ENCODE measurements around the gene NTPCR.
"Not testable (repeated sequence)": the region's sequence is repeated elsewhere in the genome, so short reads cannot be mapped to it uniquely, and the experiment has no call there.

NTPCR gene, protein sequence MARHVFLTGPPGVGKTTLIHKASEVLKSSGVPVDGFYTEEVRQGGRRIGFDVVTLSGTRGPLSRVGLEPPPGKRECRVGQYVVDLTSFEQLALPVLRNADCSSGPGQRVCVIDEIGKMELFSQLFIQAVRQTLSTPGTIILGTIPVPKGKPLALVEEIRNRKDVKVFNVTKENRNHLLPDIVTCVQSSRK

DNA sequence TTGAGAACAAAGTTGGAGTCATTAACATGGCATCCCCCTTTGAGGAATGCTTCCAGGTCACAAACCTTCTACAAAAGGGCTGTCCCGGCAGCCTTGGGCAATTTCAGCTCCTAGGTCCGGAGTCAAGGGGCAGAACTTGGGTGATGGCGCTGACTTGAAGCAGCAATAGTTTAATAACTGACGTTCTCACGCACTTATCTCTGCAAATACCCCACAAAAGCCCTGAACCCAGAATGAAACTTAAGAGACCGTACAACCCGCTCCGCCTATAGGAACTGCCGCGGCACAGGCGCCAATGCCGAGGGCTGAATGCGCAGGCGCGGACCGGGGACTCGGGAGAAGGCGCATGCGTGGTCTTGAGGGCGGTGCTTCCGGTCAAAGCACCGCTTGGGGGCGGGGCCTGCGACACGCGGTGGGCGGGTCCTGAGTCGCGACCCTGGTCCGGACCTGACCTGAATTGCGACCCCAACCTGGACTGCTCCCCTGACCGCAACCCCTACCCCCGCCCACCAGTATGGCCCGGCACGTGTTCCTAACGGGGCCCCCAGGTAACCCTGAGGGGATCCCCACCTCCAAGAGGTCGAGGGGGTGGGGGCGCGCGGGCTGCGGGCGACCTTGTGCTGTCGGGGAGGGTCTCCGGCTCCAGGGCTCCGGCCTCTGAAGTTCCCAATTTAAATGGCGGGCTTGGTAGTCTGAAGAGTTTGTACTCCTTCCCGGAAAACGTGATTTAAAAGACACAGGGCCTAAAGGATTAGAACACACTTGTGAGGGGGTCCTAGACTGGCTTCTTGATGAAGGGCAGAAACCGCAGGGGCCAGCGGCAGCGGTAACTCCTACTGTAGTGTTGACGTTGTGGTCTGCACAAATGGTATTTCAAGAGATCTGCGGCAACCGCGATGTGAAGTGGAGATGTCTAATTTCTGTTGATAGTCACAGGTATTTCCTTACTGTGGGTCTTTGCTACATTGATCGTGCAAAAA is at the start of gene NTPCR:
Gene NTPCR, plus strand, starts transcription at position 415 of the 980 bp plus-strand sequence. Its CDS starts 100 bp downstream, at position 515.
- DNase-seq, result peak; percentile 17 to 95 (median 86)

DNA sequence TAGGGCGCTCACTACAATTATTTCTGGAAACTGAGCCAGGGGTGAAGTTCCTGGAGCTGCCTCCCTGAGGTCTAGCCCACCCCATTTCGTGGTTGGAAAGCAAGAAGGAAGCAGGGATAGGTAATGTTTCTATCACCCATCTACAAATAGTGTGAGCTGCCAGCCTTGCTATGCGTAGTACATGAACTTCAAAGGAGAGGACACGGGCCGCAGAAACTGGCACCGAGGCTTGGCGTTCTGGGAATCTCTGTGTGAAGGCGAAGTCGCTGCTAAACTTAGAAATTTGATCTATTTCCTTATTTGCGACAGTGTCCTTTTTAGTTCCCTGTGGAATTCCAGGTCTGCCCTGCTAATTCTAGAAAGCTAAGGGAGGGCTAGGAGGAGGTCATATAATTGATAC is 49.6 kb upstream of the NTPCR start:
- no peak for DNase-seq

DNA sequence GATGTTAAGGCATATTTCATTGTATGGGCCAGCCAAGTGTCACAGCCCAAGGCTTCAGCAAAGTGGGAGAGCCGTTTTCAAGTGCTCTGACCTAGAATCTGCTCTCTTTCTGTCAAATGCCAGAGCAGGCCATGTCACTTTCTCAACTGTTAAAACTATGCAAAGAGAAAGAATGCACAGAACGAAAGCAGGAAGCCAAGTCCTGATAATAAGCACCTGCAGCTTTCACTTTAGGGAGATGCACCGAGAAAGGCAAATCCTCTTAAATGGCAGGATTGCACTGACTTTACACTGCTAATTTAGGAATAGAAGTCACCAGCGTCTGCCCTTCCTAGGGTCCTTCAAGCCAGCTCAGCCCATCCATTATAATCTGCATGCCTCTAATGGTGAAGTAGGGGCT is 49.2 kb upstream of the NTPCR start:
- DNase-seq, result no peak

DNA sequence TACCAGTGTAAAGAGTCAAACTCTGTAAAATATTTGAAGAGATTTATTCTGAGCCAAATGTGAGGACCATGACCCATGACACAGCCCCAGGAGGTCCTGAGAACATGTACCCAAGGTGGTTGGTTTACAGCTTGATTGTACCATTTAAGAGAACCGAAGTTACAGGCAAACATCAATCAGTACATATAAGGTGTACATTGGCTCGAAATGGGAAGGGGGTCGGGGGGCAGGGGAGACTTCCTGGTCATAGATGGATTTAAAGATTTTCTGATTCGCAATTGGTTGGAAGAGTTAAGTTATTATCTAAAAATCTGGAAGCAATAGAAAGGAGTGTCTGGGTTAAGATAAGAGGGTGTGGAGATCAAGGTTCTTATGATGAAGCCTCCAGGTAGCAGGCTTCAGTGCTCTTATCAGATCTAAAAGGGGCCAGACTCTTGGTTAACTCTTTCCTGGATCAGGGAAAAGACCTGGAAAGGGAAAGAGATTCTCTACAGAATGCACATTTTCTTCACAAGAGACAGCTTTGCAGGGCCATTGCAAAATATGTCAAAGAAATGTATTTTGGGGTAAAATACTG is 47.5 kb upstream of the NTPCR start:
- no peak for DNase-seq

DNA sequence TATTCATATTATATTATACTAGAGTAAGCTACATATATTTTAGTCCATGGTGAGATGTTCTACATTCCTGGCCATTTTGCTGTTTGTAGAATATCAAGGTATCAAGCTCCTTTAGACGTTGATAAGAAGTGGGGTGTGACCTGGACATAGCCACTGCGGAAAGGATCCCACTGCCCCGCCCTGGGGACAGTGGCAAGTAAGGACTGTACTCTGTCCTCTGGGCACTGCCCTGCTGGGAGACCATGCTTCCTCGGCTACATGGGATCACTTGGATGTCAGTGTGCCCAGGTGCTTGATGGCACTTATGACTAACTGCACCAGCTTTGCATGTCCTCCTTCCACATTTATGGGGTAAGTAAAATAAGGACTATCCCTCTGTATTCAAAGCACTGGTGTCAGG is 46.3 kb upstream of the NTPCR start:
- no peak for DNase-seq

DNA sequence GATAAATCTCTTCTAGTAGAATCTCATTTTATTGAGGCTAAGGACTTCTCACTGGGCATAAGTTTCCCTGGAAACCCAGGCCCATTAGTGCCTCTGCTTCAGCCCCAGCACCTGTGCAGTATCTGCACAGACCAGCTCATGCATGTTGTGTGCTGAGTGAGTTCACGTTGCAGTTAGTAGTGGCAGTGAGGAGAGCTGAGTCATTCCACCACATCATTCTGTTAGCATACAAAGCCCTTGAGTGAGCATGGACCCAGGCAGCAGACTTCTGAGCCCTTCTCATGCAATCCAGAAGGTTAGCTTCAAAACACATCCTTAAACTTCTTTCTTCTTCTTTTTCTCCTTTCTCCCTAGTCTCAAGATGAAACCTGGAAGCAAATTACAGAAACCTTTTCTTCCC is 45.8 kb upstream of the NTPCR start:
- DNase-seq, result no peak

DNA sequence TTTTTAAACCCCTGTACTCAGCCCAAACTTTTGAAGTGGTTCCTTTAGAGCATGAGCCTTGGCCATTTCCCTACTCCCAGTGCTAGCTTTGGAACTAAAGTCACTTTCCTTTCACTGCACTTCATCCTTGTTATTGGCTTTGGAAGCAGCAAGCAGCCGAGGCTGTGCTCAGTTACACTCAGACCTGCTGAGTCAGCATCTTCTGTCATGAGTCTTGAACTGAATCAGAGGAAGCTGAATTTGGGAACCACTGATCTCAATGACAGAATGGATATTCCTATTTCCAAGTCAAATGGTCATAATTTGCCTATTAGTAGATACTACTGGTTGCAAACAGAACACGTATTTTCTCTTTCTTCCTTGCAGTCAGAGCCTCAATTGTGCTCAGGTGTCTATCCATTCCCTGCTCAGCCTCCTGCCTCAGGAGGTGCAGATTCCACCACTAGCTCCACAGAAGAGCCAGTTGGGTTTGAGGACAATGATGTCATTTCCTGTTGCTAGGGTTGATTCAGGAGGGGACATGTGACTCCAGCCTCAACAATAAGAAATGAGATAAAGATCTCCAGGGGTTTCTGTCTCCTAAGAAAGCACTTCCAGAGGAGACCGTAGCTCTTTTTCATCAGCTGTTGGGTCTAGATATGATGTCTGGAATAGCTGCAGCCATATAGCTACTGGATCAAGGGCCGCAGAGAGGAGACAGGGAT is 44.9 kb upstream of the NTPCR start:
- no peak for DNase-seq

DNA sequence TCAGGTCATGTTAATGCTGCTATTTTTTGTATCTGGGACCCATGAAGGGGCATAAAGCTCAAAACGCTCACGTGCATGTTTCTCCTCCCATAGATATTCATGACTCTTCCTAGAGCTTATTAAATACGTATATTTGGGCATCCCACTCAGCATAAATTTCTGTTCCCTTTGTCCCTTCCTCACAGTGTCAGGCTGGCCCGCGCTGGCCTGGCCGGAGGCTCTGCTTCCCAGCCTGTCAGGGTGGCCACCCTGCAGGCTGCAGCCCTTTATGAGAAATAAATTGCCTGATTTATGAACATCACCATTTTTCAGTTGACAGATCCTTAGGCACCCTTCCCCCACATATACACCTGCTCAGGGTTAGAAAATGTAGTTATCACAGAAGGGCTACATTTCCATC is 44.0 kb upstream of the NTPCR start:
- DNase-seq, result no peak

DNA sequence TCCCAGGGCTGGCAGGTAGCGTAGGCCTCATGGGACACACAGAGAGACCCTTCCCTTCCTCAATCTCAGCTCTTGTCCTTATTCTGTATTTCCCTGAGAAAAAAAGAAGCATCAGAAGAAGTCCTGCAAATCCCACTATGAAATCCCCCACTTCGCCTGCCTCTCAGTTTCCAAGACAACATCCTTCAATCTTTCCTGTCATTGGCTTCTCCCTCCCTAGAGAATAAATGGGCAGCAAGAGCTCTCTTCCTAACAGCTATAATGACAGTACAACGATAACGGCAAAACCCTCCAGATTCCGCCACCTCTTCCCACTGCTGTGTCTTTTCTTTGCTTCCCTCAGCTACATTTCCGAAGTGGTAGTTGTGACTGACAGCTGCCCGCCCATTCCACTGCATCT is 41.6 kb upstream of the NTPCR start:
- no peak for DNase-seq

DNA sequence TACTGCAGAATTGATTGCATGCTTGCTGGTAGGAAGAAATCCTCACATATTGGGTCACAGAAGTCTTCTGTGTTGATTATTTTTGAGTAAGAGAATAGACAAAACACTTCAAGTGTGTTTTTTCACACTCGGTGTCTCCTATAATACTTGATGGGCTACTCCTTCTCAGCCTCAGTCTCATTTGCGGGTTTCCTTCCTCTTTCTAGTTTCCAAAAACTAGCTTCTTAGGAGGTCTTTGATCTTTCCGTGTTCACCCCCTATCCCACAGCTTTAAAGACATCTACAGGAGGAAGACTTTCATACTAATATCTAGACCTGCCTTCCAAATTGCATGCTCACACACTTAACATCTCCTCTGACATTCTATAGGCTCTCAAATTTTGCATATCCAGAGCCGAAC is 40.7 kb upstream of the NTPCR start:
- no peak for DNase-seq

DNA sequence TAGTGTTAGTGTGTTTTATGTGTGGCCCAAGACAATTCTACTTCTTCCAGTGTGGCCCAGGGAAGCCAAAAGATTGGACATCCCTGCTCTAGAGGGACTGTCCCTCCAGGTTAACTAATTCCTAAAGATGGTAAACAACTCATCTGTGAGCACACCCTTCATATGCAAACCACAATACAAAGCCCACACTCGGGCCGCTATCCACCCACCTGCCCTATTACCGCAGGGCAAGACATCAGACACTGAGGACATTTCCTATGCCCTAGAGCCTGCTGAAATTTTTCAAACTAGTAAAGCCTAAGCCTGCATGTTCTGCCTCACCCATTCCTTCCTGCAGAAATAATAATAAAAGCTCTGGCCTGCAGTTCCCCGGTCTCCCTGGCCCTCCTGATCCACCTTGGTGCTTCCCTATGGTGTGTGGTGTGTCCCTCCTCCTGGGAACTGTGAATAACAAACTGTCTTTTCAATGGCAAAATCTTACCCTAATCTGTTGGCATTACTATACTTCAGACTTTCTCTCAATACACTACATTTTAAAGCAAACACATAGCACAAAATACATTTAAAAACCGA is 39.3 kb upstream of the NTPCR start:
- DNase-seq, result no peak

DNA sequence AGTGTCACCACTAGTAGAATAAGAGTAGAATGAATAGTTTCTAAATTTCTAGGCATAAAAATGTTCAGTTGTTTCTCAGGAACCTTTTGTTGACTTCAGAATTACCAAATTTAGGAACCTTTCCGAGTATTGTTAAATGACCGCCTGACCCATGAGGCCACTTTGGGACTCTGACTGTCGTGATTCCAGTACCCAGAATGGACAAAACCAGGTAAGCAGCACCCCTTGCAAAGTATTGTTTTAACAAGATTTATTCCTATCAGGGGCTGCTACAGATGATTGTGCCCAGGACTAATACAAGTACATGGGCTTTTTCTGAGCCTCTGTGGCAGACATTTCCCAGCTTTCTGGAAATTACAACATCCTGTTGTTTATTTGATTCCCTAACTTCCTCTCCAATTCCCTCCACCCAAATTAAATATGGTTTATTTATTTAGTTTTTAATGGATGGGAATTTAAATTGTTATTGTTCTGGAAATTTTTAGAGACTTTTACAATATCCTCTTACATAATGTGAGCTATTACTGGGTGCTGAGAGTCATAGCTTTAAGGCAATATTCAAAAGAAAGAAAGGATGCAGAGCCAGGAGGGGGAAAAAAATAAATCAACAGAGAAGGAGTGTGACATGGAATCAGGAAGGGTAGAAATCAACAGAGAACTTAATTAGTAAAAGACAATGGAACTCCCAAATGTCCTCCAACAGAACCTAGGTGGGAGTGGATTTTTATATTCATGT is 37.4 kb upstream of the NTPCR start:
- no peak for DNase-seq

DNA sequence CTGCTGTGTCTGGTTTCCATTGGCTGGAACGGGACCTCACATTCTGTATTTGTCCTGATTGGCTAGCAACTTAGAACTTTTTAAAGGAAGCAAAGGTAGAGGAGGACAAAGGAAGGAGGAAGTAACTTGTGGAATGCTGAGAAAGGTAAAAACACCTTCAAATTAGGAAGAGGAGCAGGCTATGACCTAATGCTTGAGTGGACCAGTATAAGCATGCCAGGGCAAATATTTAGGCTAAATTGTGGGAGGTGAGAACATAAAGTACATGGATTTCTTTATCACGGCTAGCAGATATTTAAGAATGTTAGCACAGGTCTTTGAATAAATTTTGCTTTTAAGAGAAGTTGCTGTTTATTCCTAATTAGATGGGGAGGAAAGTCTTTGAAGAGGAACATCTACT is 36.1 kb upstream of the NTPCR start:
- not testable (repeated sequence) for DNase-seq

DNA sequence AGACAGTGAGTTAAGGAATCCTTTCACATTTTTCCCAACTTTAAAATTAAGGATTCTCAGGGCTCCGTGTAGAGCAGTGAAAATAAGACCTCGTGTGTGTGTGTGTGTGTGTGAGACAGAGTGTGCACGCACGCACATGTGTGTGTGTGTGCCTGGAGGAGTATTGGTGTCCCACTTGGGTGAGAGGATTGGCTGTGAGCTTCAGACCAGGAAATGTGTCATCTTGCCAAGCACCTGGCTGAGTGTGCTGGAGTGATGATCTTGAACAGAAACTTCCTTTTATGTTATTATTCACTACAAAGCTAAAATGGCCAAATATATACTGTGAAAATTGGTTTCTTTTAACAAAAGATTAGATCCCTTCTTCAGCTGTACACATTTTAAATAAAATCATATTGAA is 35.2 kb upstream of the NTPCR start:
- DNase-seq, result no peak

DNA sequence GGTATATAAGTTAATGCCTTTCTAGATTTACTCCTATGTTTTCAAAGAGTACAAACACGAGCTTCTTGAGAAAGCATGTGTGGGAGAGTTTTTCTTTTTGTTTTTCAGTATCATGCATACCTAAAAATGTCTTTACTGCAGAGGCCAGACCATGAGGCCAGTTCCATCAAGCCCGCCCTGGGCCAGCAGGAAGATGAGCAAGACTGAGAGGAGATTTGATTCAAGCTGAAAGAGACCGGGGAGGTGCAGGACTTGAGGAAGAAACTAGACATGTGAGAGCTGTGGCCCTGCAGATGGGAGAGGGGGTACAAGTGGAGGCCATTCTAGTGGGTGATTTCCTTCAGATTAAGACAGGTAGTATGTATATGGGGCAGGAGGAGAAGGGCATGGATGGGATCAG is 33.4 kb upstream of the NTPCR start:
- no peak for DNase-seq

DNA sequence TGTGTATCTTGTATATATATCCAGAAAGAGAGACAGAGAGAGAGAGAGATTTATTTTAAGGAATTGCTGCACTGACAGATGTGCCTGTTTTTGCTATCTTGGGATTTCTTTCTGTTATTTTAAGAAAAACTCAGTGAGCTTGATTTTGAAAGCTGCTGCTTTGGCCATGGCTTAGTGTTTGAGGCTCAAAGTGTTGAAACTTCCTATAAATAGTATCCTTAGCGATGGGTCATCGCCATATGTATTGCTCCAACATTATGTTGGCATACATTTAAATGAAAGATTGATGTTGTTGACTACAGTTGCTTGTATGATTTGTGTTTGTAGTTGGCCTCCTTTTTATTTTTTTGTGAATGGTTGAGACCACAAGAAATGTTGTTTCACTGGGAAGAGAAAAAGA is 29.0 kb upstream of the NTPCR start:
- DNase-seq, result no peak

DNA sequence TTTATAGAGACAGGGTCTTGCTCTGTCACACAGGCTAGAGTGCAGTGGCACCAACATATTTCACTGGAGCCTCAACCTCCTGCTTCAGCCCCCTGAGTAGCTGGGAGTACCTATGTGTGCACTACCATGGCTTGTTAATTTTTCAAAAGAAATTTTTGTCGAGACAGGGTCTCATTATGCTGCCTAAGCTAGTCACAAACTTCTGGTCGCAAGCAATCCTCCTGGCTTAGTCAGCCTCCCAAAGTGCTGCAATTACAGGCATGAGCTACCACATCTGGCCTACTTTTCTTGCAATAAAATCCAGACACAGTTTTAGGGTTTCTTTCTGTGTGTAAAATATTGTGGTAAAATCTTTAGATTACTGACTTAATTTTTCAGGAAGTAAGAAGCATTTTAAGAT is 27.9 kb upstream of the NTPCR start:
- no peak for DNase-seq

DNA sequence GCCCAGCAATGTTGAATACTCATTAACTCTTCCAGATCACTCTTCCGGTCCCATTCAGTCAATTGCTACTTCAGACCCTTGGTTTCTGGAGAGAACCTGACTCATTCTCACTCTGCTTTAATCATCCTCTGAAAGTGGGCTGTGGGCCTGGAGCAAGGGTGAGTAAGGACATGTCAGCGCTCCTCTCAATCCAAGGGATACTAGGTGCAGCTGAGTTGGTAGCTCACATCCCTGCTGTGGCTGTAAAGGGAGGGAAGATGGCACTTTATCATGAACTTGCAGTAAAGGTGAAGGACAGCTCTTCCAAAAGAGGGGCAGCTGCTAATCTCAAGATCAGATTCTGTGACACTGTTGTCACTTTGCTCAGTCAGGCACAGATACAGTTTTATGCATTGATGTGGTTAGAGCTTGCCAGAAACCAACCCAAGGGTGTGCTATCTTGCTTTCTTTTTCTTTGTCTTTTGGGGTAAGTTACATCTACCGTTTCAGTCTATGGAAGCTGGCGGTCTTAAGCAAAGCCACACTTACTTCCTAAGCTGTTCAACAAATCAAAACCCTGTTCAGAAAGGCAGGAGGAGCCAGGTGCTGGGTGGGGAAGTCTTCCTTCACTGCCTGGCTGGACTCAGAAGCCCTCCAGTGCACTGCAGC is 26.5 kb upstream of the NTPCR start:
- DNase-seq, result no peak

DNA sequence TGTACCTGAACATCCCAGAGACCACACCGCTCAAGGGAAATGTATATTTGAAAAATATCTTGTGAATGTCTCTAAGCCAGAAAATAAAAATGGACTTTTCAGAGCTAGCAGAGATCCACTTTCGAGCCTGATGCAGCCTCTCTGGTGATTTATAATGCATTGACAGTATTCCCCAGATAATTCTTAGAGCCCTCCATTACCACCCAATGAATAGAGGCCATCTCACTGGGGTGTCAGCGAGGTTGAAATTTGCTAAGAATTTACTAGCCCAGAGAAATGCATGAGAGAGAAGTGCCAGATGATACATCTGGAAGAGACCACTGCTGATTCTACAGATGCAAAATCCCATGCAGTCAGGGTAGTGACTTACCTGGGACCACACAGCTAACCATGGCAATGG is 25.5 kb upstream of the NTPCR start:
- DNase-seq, result no peak

DNA sequence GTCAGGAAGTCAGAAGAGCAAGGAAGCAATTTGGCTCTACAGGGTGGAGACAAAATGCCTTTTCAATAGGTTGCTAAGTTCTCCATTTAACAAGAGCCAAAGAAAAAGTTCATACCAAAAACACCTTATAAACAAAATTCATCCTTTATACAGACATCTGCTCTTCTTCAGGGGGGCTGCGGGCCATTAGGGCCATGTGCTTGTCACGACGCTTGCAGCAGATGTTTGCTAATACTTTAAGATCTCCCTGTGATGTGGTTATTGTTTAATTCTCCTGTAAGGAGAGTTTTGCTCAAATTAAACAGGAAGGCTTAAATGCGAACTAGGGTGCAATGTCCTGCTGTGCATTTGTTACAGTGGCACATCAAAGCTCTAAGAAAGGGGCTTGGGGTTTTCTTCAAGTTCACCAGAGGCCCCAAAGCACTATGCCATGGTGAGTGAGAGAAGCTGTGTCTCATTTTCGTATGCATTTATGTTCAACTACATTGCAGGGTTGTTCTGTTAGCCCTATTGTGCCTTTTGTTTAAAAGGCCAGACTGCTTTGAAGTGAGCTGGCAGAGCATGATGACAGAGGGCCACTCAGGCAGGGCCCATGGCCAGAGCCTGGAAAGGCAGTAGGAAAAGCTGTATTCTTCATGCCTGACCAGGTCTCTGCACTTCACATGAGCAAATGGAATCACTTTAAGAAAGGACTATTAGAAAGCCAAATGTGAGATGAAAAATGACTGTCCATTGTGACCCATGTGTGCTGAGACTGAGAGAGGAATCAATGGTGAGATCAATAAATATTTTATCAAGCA is 24.8 kb upstream of the NTPCR start:
- DNase-seq, result no peak

DNA sequence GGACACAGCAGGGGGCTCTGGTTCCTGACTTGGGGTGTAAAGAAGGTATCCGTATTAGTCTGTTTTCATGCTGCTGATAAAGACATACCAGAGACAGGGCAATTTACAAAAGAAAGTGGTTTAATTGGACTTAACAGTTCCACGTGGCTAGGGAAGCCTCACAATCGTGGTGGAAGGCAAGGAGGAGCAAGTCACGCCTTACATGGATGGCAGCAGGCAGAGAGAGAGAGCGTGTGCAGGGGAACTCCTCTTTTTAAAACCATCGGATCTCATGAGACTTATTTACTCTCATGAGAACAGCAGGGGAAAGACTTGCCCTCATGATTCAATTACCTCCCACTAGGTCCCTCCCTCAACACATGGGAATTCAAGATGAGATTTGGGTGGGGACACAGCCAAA is 23.2 kb upstream of the NTPCR start:
- DNase-seq, result not testable (repeated sequence)

All from C1 segment of cervical spinal cord (tissue), 14 donors.